ENCODE results near the gene OXTR.

DNA sequence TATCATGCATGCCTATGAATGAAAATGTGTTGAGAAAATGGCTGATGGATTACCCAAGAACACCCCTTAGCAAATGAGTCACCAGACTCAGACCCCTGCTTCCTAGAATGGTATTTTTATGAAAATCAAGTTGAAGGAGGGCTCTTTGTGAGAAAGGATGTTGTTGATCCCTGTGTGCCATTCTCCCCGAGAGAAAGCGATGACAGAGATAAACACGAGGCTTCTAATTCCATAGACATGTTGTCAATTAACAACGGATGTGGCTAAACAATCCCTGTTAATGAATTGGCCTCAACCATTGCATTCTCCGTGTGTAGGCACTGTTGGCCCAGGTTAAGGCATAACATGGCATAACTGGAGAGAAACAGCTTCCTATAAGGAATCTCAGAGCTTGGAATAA lies 5.8 kb upstream of the OXTR start:
- TF ChIP-seq, protein P1, sequence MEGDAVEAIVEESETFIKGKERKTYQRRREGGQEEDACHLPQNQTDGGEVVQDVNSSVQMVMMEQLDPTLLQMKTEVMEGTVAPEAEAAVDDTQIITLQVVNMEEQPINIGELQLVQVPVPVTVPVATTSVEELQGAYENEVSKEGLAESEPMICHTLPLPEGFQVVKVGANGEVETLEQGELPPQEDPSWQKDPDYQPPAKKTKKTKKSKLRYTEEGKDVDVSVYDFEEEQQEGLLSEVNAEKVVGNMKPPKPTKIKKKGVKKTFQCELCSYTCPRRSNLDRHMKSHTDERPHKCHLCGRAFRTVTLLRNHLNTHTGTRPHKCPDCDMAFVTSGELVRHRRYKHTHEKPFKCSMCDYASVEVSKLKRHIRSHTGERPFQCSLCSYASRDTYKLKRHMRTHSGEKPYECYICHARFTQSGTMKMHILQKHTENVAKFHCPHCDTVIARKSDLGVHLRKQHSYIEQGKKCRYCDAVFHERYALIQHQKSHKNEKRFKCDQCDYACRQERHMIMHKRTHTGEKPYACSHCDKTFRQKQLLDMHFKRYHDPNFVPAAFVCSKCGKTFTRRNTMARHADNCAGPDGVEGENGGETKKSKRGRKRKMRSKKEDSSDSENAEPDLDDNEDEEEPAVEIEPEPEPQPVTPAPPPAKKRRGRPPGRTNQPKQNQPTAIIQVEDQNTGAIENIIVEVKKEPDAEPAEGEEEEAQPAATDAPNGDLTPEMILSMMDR (IDR thresholded peaks at IDR 0.05 in 4 of 5, conservative IDR thresholded peaks at IDR 0.05 in 1 of 5), result no peak
- TF ChIP-seq POLR2A (IDR thresholded peaks at IDR 0.05), result no peak

Data from gastrocnemius medialis (tissue), 4 donors.